GM19351 (cell line): ENCODE measurements around the gene INTS11.
"Not testable (repeated sequence)": the region's sequence is repeated elsewhere in the genome, so short reads cannot be mapped to it uniquely, and the experiment has no call there.

Experiments used
- ATAC-seq: cut with Tn5 transposase; IDR thresholded peaks from one replicate; pipeline ENCODE4 v1.9.1; 2021; ENCODE audit warnings: mild to moderate bottlenecking, moderate library complexity; ENCODE audit not compliant: unreplicated experiment

Gene INTS11

DNA sequence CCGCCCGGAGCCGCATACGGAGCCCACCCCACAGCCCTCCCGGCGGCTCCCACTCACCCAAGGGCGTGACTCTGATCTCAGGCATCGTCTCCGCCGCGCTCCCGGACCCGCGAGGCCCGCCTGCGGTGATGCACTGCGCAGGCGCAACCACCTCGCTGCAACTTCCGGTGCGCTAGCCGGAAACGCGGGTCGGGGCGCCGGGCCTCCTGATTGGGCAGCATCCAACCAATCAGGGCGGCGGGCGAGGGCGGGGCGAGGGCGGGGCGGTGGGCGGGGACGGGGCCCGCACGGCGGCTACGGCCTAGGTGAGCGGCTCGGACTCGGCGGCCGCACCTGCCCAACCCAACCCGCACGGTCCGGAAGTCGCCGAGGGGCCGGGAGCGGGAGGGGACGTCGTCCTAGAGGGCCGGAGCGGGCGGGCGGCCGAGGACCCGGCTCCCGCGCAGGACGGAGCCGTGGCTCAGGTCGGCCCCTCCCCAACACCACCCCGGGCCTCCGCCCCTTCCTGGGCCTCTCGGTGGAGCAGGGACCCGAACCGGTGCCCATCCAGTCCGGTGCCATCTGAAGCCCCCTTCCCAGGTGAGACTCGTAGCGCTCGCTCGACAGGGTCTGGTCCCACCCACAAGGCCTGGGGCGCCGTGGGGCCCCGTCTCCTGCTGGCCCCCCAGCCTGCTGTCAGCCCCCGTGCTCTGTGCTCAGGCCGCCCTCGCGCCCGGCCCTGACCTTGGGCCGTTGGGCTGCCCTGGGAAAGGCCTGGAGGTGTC, at the start of gene INTS11, which contains the start of gene CPTP:
Gene INTS11 (minus strand): TSS at position 137 of the 764 bp plus-strand sequence. CDS start 52 bp downstream, at position 85.
Gene CPTP (plus strand): TSS at position 279 of the 764 bp plus-strand sequence. CDS start 2,109 bp downstream, outside the sequence.
- ATAC-seq: peak; percentile 81

- no peak for ATAC-seq
Measured at GRCh38 chr1:1373815-1374588, 49.5 kb upstream of the INTS11 start.

- ATAC-seq: no peak
Measured at GRCh38 chr1:1373051-1373814, 48.8 kb upstream of the INTS11 start.

DNA sequence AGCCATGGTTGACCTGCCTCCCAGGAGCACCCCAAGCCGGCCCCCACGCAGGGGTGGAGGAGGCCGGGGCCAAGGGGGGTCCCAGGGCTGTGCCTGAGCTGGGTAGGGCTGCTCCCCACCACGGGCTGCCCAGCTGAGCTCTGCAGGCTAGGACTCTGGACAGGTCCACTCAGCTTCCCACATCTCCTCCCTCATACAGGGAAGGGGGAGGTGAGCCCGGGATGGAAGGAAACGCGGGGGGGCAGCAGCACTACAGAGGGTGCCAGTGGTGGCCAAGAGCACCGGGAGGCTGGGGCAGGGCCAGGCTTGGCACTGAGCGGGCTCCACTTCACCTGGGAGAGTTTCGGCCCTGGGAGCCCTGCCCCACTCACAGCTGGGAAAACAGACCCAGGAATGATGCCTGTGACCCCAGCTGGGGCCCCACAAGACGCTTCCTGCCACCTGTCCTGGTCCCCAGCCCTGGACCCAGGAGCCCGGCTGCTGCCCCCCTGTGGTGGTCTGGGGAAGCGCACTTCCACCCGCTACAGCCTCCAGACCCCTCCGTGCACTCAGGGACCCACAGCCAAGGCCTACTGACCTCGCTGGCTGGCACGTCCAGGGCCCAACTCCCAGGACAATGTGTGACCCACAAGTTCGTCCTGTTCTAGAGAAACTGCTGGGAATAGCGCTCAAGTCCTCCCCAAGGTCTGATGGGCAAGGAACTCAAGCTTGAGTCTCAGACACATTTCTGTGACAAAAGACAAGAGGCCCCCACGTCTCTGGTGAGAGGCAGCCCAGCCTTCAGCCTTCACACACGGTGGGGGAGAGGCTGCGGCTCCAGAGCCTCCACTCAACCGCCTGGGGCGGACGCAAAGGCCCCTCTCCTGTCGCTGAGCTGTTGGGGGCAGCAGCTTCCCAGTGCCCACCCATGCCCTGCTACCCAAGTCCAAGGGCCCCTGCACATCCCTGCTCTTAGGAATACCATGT, 47.6 kb upstream of the INTS11 start:
- peak; percentile 39 for ATAC-seq

GRCh38 chr1:1371364-1371745, 46.9 kb upstream of the INTS11 start:
- ATAC-seq: no peak

DNA sequence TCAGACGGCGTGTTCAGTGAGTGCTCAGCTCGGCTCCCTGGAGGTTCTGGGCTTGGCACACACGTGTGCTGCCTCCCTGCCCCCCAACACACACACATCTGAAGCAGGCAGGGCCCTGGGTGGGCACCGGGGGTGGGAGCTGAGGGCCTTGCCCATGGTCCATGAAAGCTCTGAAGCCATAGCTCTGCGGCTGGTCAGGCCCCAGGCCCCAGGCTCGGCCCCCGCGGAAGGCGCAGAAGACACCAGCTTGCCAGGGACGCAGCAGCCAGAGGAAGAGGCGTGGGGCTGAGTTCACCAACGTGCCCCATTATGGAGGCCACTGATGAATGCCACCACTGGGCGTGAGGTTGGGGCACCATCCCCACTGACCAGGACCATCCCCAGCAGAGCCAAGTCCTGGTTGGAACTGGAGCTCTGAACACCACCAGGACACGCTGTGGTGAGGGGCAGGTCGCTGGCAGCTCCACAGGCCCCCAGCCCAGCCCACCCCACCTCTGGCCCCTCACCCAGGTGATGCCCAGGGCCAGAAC, 46.4 kb upstream of the INTS11 start:
- no peak for ATAC-seq

- ATAC-seq: not testable (repeated sequence)
Measured at GRCh38 chr1:1370094-1370493, 45.6 kb upstream of the INTS11 start.

GRCh38 chr1:1367315-1367714, 42.9 kb upstream of the INTS11 start:
- ATAC-seq: no peak

DNA sequence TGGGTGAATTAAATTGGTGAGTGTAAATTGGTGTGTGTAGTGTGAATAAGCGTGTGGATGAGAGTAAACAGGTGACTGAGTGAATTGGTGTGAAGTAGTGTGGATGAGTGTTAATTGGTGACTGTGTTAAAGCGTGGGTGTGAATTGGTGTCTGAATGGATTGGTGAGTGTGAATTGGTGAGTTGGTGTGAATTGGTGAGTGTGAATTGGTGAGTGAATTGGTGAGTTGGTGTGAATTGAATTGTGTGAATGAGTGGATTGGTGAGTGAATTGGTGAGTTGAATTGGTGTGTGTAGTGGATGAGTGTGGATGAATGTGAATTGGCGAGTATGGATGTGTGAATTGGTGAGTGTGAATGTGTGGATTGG, 42.2 kb upstream of the INTS11 start:
- ATAC-seq: no peak

- no peak for ATAC-seq
Measured at GRCh38 chr1:1365875-1366698, 41.6 kb upstream of the INTS11 start.

DNA sequence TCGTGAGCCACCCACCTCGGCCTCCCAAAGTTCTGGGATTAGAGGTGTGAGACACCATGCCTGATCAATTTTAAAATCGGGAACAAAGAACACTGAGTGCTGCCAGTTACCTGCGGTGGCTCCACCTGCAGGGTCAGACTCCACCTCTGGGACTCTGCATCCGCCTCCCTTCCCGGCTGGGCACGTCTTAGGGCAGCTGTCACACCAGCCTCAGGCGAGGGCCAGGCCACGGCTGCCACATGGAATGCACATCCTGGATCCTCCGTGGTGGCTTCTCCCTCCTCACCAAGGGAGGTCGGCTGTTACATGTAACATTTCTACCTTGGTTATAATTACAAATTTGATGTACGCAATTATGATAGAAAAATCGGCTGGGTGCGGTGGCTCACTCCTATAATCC, 39.8 kb upstream of the INTS11 start:
- ATAC-seq: no peak

GRCh38 chr1:1361982-1362423, 37.5 kb upstream of the INTS11 start:
- ATAC-seq: no peak

DNA sequence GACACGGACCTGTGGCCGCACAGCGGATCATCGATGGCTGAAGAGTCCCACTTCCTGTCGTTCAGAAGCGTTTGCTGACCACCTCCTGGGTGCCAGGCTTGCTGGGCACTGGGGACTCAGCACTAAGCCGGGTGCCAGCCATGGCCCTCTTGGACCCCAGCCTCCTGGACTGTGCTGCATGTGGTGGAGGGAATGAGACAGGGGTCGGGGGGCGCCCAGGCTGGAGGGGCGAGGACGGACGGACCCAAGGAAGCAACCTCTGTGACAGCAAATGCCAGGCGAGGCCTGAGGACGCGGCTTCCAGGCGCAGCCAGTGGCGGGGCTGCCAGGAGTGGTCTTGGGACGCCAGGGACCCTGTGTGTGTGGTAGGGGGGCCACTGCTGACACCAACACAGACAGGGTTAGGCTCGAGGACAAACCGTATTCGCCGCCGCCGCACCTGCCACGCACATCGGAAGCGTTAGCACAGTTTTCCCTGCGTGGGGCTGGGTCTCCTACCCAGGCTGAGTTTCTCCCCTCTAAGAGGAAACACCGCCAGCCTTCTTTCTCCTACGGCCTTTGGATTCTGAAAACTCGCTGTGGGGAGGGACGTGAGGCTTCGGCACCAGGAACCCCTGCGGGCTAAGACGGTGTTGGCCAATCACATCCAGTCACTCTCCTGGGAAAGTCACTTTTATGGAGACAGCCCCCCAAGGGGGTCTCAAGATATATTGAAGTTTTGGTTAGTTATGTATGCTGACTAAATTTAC, 36.9 kb upstream of the INTS11 start:
- ATAC-seq: no peak

DNA sequence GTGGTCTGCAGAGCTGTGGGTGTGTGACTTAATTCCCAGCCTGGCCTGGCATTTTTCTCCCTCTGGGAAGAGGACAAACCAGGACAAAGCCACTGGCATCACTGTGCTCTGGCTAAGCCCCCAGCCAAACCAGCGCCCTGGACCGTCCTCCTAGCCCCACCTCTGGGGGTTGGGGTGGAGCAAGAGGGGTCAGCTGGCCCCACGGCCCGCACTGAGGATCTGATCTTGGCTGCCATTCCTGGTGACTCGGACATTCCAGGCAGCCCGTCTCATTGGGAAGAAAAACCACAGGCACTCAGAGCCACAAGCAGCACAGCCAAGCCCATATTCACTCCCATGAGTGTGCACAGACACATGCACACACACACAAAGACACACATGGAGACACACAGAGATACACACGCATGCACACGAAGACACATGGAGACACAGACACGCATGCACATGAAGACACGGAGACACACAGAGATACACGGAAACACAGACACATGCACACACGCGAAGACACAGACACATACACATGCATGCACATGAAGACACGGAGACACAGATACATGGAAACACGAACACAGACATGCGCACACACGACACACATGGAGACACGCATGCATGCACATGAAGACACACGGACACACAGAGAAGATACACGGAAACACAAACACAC, 36.2 kb upstream of the INTS11 start:
- ATAC-seq: no peak

DNA sequence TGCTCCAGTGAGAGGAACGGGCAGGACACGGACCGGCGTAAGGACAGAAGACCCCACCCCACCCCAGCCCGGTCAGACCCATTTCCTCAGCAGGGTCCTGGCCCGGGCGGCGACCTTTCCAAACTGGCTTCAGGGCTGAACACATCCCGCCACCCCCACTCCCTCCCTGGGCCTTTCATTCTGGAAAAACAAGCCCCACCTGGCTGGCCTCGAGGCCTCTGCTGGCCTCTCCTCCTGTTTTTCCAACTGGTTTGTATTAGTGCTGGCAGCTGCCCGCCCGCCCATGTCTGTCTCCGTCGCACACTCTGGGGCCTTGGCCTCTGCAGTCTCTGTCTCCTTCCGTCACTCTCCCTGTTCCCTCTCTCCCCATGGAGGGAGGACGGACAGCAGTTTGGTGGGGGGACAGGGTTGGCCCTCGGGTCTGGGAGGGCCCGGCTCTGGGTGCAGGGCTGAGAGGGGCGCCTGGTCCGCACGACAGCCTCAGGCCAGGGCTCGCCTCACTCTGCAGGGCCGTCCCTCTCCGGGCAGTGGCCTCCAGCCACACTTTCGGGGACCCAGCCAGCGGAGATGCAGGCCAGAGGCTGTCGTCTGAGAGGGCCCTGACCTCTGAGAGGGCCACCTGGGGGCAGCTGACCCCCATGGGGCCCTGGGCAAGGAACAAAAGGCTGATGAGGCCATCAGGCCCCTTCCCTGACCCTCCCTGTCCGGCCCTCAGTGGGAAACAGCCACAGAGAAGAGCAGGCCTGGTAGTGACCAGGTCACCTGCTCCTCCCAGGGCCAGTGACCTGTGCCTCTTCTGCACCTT, 35.4 kb upstream of the INTS11 start:
- no peak for ATAC-seq

- ATAC-seq: no peak
Measured at GRCh38 chr1:1359308-1359663, 34.8 kb upstream of the INTS11 start.
